Neuron (in vitro differentiated cells): Measurements from ENCODE around the gene GPC4.

Source experiments
- H2AFZ ChIP-seq: one replicate; pipeline ENCODE4 v1.6.1; 2013; ENCODE audit warnings: low read depth, mild to moderate bottlenecking, inconsistent platforms, low read length, moderate library complexity
- H3K27me3 ChIP-seq: one replicate; pipeline ENCODE4 v1.6.1; 2013; ENCODE audit warnings: low read length; ENCODE audit not compliant: insufficient read depth
- H3K36me3 ChIP-seq: one replicate; pipeline ENCODE4 v1.6.1; 2013; ENCODE audit warnings: low read length; ENCODE audit not compliant: insufficient read depth
- H3K4me1 ChIP-seq: one replicate; pipeline ENCODE4 v1.6.1; 2013; ENCODE audit warnings: low read length; ENCODE audit not compliant: insufficient read depth
- H3K4me3 ChIP-seq: 2 replicates; pipeline ENCODE4 v1.5.1; 2013; ENCODE audit warnings: mild to moderate bottlenecking, low read length, moderate library complexity
- H3K9me3 ChIP-seq: one replicate; pipeline ENCODE4 v1.6.1; 2013; ENCODE audit warnings: low read length

The GPC4 gene

GRCh38 chrX:133434197-133434820 is 19.0 kb upstream of the GPC4 start:
- Histone ChIP-seq H3K9me3 (no peaks in the 10 kb centered on the region), H3K27me3 (no peaks in the 10 kb centered on the region), H3K4me3 (no peak overlapping the region), H3K4me1 (peaks cover 20% of the 10 kb centered on the region), H2AFZ (no peak overlapping the region), H3K36me3 (no peaks in the 10 kb centered on the region)

- Histone ChIP-seq H3K4me3 (no peak overlapping the region), H3K4me1 (peaks cover 6% of the 10 kb centered on the region), H3K36me3 (no peaks in the 10 kb centered on the region), H3K27me3 (no peaks in the 10 kb centered on the region), H3K9me3 (no peaks in the 10 kb centered on the region), H2AFZ (no peak overlapping the region)
These were observed 4.6 kb upstream of the GPC4 start for GRCh38 chrX:133419911-133420310.

GRCh38 chrX:133418588-133418987 is 3.3 kb upstream of the GPC4 start:
- H3K36me3 ChIP-seq, result no peaks in the 10 kb centered on the region
- H2AFZ ChIP-seq, result no peak overlapping the region
- no peak overlapping the region for H3K4me3 ChIP-seq
- no peaks in the 10 kb centered on the region for H3K9me3 ChIP-seq
- no peaks in the 10 kb centered on the region for H3K27me3 ChIP-seq
- no peaks in the 10 kb centered on the region for H3K4me1 ChIP-seq

- Histone ChIP-seq H3K9me3 (no peaks in the 10 kb centered on the region), H3K4me3 (no peak overlapping the region), H3K27me3 (no peaks in the 10 kb centered on the region), H3K36me3 (no peaks in the 10 kb centered on the region), H2AFZ (no peak overlapping the region), H3K4me1 (no peaks in the 10 kb centered on the region)
These were observed 2.1 kb upstream of the GPC4 start for GRCh38 chrX:133417364-133417763.

- peak overlapping the region; percentile 94 for H3K4me3 ChIP-seq
- H3K4me1 ChIP-seq, result peaks cover 18% of the 10 kb centered on the region
- no peak overlapping the region for H2AFZ ChIP-seq
- H3K36me3 ChIP-seq, result peaks cover 7% of the 10 kb centered on the region
- H3K27me3 ChIP-seq, result no peaks in the 10 kb centered on the region
- H3K9me3 ChIP-seq, result no peaks in the 10 kb centered on the region
These were observed 648 bp downstream of the GPC4 start for GRCh38 chrX:133414406-133415275.

GRCh38 chrX:133413218-133413925 is 1.9 kb downstream of the GPC4 start:
- Histone ChIP-seq H3K27me3 (no peaks in the 10 kb centered on the region), H3K4me1 (peaks cover 18% of the 10 kb centered on the region), H3K4me3 (peak overlapping the region; percentile 94), H3K36me3 (peaks cover 11% of the 10 kb centered on the region), H2AFZ (no peak overlapping the region), H3K9me3 (no peaks in the 10 kb centered on the region)

- H3K4me3 ChIP-seq, result peak overlapping the region; percentile 94
- H3K4me1 ChIP-seq, result peaks cover 19% of the 10 kb centered on the region
- peaks cover 11% of the 10 kb centered on the region for H3K36me3 ChIP-seq
These were observed 2.6 kb downstream of the GPC4 start for GRCh38 chrX:133412665-133413064.

GRCh38 chrX:133412246-133412645 is 3.0 kb downstream of the GPC4 start:
- peaks cover 14% of the 10 kb centered on the region for H3K36me3 ChIP-seq
- no peaks in the 10 kb centered on the region for H3K9me3 ChIP-seq
- peak overlapping the region; percentile 94 for H3K4me3 ChIP-seq
- no peaks in the 10 kb centered on the region for H3K27me3 ChIP-seq
- peaks cover 23% of the 10 kb centered on the region for H3K4me1 ChIP-seq
- no peak overlapping the region for H2AFZ ChIP-seq

More at GRCh38 chrX:133412665-133413064, 2.6 kb downstream of the GPC4 start:
- Histone ChIP-seq H3K9me3 (no peaks in the 10 kb centered on the region), H3K27me3 (no peaks in the 10 kb centered on the region), H2AFZ (no peak overlapping the region)

- Histone ChIP-seq H3K27me3 (no peaks in the 10 kb centered on the region), H3K36me3 (peaks cover 17% of the 10 kb centered on the region), H3K4me1 (peaks cover 23% of the 10 kb centered on the region), H2AFZ (no peak overlapping the region), H3K9me3 (no peaks in the 10 kb centered on the region), H3K4me3 (peak overlapping the region; percentile 5)
These were observed 4.7 kb downstream of the GPC4 start for GRCh38 chrX:133410550-133410949.

- no peaks in the 10 kb centered on the region for H3K9me3 ChIP-seq
- H3K4me1 ChIP-seq, result peaks cover 9% of the 10 kb centered on the region
- H3K27me3 ChIP-seq, result no peaks in the 10 kb centered on the region
- no peak overlapping the region for H3K4me3 ChIP-seq
- H3K36me3 ChIP-seq, result peaks cover 15% of the 10 kb centered on the region
- H2AFZ ChIP-seq, result no peak overlapping the region
These were observed 9.6 kb downstream of the GPC4 start for GRCh38 chrX:133405498-133406185.

- no peaks in the 10 kb centered on the region for H3K9me3 ChIP-seq
- peaks cover 5% of the 10 kb centered on the region for H3K4me1 ChIP-seq
- H3K36me3 ChIP-seq, result peaks cover 9% of the 10 kb centered on the region
- no peak overlapping the region for H2AFZ ChIP-seq
- no peaks in the 10 kb centered on the region for H3K27me3 ChIP-seq
- H3K4me3 ChIP-seq, result no peak overlapping the region
These were observed 11.3 kb downstream of the GPC4 start for GRCh38 chrX:133403984-133404383.

GRCh38 chrX:133402830-133403625 is 12.3 kb downstream of the GPC4 start:
- H3K27me3 ChIP-seq, result no peaks in the 10 kb centered on the region
- no peaks in the 10 kb centered on the region for H3K9me3 ChIP-seq
- peaks cover 9% of the 10 kb centered on the region for H3K36me3 ChIP-seq
- H3K4me3 ChIP-seq, result no peak overlapping the region
- H3K4me1 ChIP-seq, result peaks cover 5% of the 10 kb centered on the region
- no peak overlapping the region for H2AFZ ChIP-seq
